Mesothelial cell of epicardium (in vitro differentiated cells): ENCODE results near the gene UBE2D2. TPM values are rescaled to one million over a fixed set of nuclear protein-coding genes. Genes with fewer than 3 reads are reported as not detected.
"Not testable (repeated sequence)": the region's sequence is repeated elsewhere in the genome, so short reads cannot be mapped to it uniquely, and the experiment has no call there.

ENCODE experiments used
- DNase-seq, 2 experiments: peaks; one replicate each; pipeline ENCODE4 v3.0.0; 2021; ENCODE audit warnings: low spot score in 2 of 2; ENCODE audit not compliant: unreplicated experiment in 2 of 2
- H3K27ac Mint-ChIP-seq: 2 replicates; pipeline ENCODE4 v1.8.0; 2021; ENCODE audit warnings: mixed read lengths
- H3K27me3 Mint-ChIP-seq: 2 replicates; pipeline ENCODE4 v1.8.0; 2021; ENCODE audit warnings: low read depth, mixed read lengths
- H3K36me3 Mint-ChIP-seq: 2 replicates; pipeline ENCODE4 v1.8.0; 2021; ENCODE audit warnings: mixed read lengths
- H3K4me1 Mint-ChIP-seq: 2 replicates; pipeline ENCODE4 v1.8.0; 2021; ENCODE audit warnings: mixed read lengths
- H3K4me3 Mint-ChIP-seq: 2 replicates; pipeline ENCODE4 v1.8.0; 2021; ENCODE audit warnings: mild to moderate bottlenecking, moderate library complexity, mixed read lengths
- H3K9me3 Mint-ChIP-seq: 2 replicates; pipeline ENCODE4 v1.8.0; 2021; ENCODE audit warnings: mixed read lengths
- CTCF ChIP-seq: fragments of 200-600 bp; sonication (generic); IDR thresholded peaks from one replicate; pipeline ENCODE4 v1.5.0; 2021; ENCODE audit warnings: antibody characterized with exemption; ENCODE audit not compliant: unreplicated experiment
- total RNA-seq: library from RNA; stranded (reverse); gene quantifications from 3 replicates; pipeline ENCODE4 v1.2.1, GENCODE V29; 2021

The UBE2D2 gene
- total RNA-seq, 1 donor from 2014 or later = 119 TPM

- H3K27me3 Mint-ChIP-seq = no peaks in the 10 kb centered on the region
- TF ChIP-seq CTCF = no peak
- no peak for DNase-seq
- peaks cover 7% of the 10 kb centered on the region for H3K4me1 Mint-ChIP-seq
- no peaks in the 10 kb centered on the region for H3K9me3 Mint-ChIP-seq
- H3K4me3 Mint-ChIP-seq = no peak overlapping the region
- no peak overlapping the region for H3K27ac Mint-ChIP-seq
- peaks cover 8% of the 10 kb centered on the region for H3K36me3 Mint-ChIP-seq
Observed at GRCh38 chr5:139578325-139578724, 17.2 kb downstream of the UBE2D2 start.

GRCh38 chr5:139582181-139582580 is 21.0 kb downstream of the UBE2D2 start:
- DNase-seq, H3K9me3 Mint-ChIP-seq, H3K4me1 Mint-ChIP-seq, H3K27ac Mint-ChIP-seq, H3K27me3 Mint-ChIP-seq, H3K4me3 Mint-ChIP-seq: not testable (repeated sequence)
- H3K36me3 Mint-ChIP-seq = peaks cover 14% of the 10 kb centered on the region

DNA sequence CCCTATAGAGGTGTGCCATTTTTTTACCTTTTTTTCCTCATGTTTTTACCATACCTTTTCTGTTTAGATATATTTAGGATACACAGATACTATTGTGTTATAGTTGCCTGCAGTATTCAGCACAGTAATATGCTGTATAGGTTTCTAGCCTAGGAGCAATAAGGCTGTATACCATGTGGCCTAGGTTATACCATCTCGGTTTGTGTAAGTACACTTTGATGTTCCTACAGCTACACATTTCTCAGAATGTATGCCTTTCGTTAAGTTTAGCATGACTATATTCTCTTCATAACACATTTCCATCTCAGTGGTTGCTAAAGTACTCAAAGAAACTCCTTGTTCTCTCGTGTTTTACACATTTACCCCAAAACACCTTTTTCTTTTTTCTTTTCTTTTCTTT is 23.0 kb downstream of the UBE2D2 start:
- no peak for DNase-seq
- Mint-ChIP-seq H3K27ac (no peak overlapping the region), H3K4me1 (no peaks in the 10 kb centered on the region), H3K27me3 (no peaks in the 10 kb centered on the region), H3K36me3 (peaks cover 20% of the 10 kb centered on the region), H3K4me3 (no peak overlapping the region), H3K9me3 (no peaks in the 10 kb centered on the region)
- TF ChIP-seq CTCF = no peak

GRCh38 chr5:139588116-139588515 is 27.0 kb downstream of the UBE2D2 start:
- not testable (repeated sequence) for H3K4me1 Mint-ChIP-seq, H3K4me3 Mint-ChIP-seq, DNase-seq, H3K9me3 Mint-ChIP-seq, H3K27me3 Mint-ChIP-seq
- H3K36me3 Mint-ChIP-seq = peaks cover 18% of the 10 kb centered on the region
- H3K27ac Mint-ChIP-seq = peak overlapping the region; percentile 3

GRCh38 chr5:139588962-139589361 is 27.8 kb downstream of the UBE2D2 start:
- no peak overlapping the region for H3K4me3 Mint-ChIP-seq
- no peak for DNase-seq
- no peaks in the 10 kb centered on the region for H3K4me1 Mint-ChIP-seq
- no peaks in the 10 kb centered on the region for H3K27me3 Mint-ChIP-seq
- H3K27ac Mint-ChIP-seq = no peak overlapping the region
- TF ChIP-seq CTCF = no peak
- no peaks in the 10 kb centered on the region for H3K9me3 Mint-ChIP-seq
- peaks cover 18% of the 10 kb centered on the region for H3K36me3 Mint-ChIP-seq

GRCh38 chr5:139592289-139592688 is 31.1 kb downstream of the UBE2D2 start:
- peaks cover 4% of the 10 kb centered on the region for H3K9me3 Mint-ChIP-seq
- H3K27ac Mint-ChIP-seq = no peak overlapping the region
- TF ChIP-seq CTCF = no peak
- H3K4me1 Mint-ChIP-seq = no peaks in the 10 kb centered on the region
- peaks cover 15% of the 10 kb centered on the region for H3K36me3 Mint-ChIP-seq
- DNase-seq = no peak
- H3K4me3 Mint-ChIP-seq = no peak overlapping the region
- H3K27me3 Mint-ChIP-seq = no peaks in the 10 kb centered on the region

DNA sequence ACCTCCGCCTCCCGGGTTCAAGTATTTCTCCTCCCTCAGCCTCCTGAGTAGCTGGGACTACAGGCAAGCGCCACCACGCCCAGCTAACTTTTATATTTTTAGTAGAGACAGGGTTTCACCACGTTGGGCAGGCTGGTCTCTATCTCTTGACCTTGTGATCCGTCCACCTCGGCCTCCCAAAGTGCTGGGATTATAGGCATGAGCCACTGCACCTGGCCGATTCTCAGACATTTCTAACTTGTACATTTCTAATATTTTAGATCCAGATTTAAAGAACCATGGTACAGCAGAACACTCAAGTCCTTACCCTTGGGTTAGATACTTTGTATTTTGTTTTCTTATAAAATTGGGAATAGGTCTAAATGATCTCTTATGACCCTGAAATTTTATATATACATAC is 31.9 kb downstream of the UBE2D2 start:
- H3K4me3 Mint-ChIP-seq = not testable (repeated sequence)

More for the DNA sequence above, 31.9 kb downstream of the UBE2D2 start:
- H3K27ac Mint-ChIP-seq, H3K9me3 Mint-ChIP-seq, H3K27me3 Mint-ChIP-seq, DNase-seq, H3K4me1 Mint-ChIP-seq: not testable (repeated sequence)
- H3K36me3 Mint-ChIP-seq = peaks cover 16% of the 10 kb centered on the region
